ENCODE data around the gene MYEOV.

MYEOV gene

DNA sequence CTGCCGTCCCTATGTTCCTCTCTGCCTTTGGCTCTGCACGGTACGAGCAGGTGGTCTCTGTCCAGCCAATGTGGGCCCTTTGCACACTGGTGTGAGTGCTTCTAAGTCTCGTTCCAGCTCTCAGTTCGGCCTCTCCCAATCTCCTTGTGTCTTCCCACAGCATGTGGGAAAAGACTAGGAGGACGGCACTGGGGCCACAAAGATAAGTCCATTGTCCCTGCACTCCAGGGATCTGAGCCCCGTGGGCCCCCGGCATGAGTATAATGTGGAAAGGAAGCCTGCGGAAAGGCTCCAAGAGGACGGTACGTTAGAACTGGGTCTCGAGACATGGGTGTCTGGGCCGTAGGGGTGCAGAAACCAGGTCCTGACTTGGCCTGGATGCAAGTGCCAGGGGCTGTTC is 16.4 kb downstream of the MYEOV start:
- no peak overlapping the region for H4K8ac ChIP-seq (ENCODE audit: low read depth, low read length)
- no peak overlapping the region for H2BK15ac ChIP-seq (replicated peaks; ENCODE audit: low read depth)
- no peak overlapping the region for H2BK5ac ChIP-seq (ENCODE audit: low read length)
- H3K27ac ChIP-seq (ENCODE audit: low read depth, low read length): no peak overlapping the region
- no peaks in the 10 kb centered on the region for H3K27me3 ChIP-seq (ENCODE audit: insufficient read depth, low read length, poor library complexity)
- H2BK120ac ChIP-seq (ENCODE audit: low read depth, low read length): no peak overlapping the region
- H3K4me1 ChIP-seq (ENCODE audit: control insufficient read depth, low read depth, low read length): no peaks in the 10 kb centered on the region
- H3K36me3 ChIP-seq (ENCODE audit: control insufficient read depth, insufficient read depth, low read length): no peaks in the 10 kb centered on the region
- WGBS (ENCODE audit: extremely low coverage, insufficient coverage, low lambda C conversion rate): 100% methylated on average over 1 of the region's 13 CpGs
- H3K79me1 ChIP-seq (ENCODE audit: low read length): no peaks in the 10 kb centered on the region
- no peak overlapping the region for H2AK5ac ChIP-seq (ENCODE audit: low read length)
- no peak overlapping the region for H3K4me2 ChIP-seq (ENCODE audit: low read length)
- no peak overlapping the region for H3K4me3 ChIP-seq (ENCODE audit: low read length)
- no peak overlapping the region for H3K9ac ChIP-seq (ENCODE audit: low read length)
- no peaks in the 10 kb centered on the region for H3K79me2 ChIP-seq (ENCODE audit: control insufficient read depth, insufficient read depth, low read length)
- H3K23ac ChIP-seq (ENCODE audit: low read length): no peak overlapping the region
- no peak overlapping the region for H3K4ac ChIP-seq (ENCODE audit: low read depth, low read length)
- no peak overlapping the region for H3K56ac ChIP-seq (ENCODE audit: low read length)
- no peak overlapping the region for H3K18ac ChIP-seq (ENCODE audit: low read length)
- H4K5ac ChIP-seq (ENCODE audit: low read length): no peak overlapping the region
- no peak for DNase-seq

DNA sequence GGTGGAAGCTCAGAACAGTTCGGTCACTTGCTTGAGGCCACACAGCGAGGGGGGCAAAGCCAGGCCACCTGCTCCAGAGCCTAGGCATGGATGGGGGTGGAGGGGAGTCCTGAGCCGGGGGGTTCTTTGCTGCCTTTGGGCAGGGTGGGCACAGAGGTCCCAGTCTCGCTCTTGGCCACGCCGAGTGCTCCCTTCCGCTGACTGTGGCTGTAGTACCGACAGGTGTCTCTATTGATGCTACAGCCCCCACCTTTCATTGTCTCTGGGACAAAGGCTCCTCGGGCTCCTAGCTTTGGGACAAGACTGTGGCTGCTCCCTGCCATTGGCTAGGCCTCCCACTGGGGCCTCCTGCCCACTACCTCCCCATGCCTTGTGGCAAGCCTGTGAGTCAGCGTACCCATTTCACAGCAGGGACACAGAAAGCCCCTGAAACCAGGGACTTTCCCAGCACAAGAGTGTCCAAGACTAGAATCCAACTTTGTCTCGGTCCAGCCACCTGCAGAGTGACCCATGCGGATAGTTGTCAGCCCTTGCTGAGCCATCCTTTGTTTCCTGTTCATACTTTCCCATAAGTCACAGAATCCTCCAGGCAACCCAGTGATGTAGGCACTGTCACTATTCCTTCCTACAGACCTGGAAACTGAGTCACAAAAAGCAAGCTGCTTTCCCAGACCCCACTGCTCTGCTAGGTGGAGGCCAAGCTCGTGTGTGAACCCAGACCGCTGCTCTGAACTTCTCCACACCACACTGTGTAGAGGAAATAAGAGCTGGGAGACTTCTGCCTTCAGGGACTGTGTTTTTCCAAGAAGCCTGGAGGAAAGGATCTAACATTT is 17.2 kb downstream of the MYEOV start:
- no peak overlapping the region for H2BK5ac ChIP-seq (ENCODE audit: low read length)
- no peak overlapping the region for H2AK5ac ChIP-seq (ENCODE audit: low read length)
- H4K5ac ChIP-seq (ENCODE audit: low read length): no peak overlapping the region
- H3K36me3 ChIP-seq (ENCODE audit: control insufficient read depth, insufficient read depth, low read length): no peaks in the 10 kb centered on the region
- H3K79me1 ChIP-seq (ENCODE audit: low read length): no peaks in the 10 kb centered on the region
- H4K8ac ChIP-seq (ENCODE audit: low read depth, low read length): no peak overlapping the region
- H3K4me1 ChIP-seq (ENCODE audit: control insufficient read depth, low read depth, low read length): no peaks in the 10 kb centered on the region
- no peak overlapping the region for H3K56ac ChIP-seq (ENCODE audit: low read length)
- H3K23ac ChIP-seq (ENCODE audit: low read length): no peak overlapping the region
- no peak overlapping the region for H3K9ac ChIP-seq (ENCODE audit: low read length)
- no peak overlapping the region for H2BK15ac ChIP-seq (replicated peaks; ENCODE audit: low read depth)
- no peak overlapping the region for H3K4me3 ChIP-seq (ENCODE audit: low read length)
- no peak overlapping the region for H3K27ac ChIP-seq (ENCODE audit: low read depth, low read length)
- no peaks in the 10 kb centered on the region for H3K79me2 ChIP-seq (ENCODE audit: control insufficient read depth, insufficient read depth, low read length)
- no peaks in the 10 kb centered on the region for H3K27me3 ChIP-seq (ENCODE audit: insufficient read depth, low read length, poor library complexity)
- no peak overlapping the region for H3K18ac ChIP-seq (ENCODE audit: low read length)
- WGBS (ENCODE audit: extremely low coverage, insufficient coverage, low lambda C conversion rate): no CpG with 5 or more reads among the region's 14 CpGs
- no peak overlapping the region for H2BK120ac ChIP-seq (ENCODE audit: low read depth, low read length)
- H3K4ac ChIP-seq (ENCODE audit: low read depth, low read length): no peak overlapping the region
- H3K4me2 ChIP-seq (ENCODE audit: low read length): no peak overlapping the region
- DNase-seq: no peak

- Histone ChIP-seq H3K79me1 (ENCODE audit: low read length) (no peaks in the 10 kb centered on the region), H2BK15ac (replicated peaks; ENCODE audit: low read depth) (no peak overlapping the region), H3K4ac (ENCODE audit: low read depth, low read length) (no peak overlapping the region), H3K56ac (ENCODE audit: low read length) (no peak overlapping the region), H3K4me1 (ENCODE audit: control insufficient read depth, low read depth, low read length) (no peaks in the 10 kb centered on the region), H3K36me3 (ENCODE audit: control insufficient read depth, insufficient read depth, low read length) (no peaks in the 10 kb centered on the region), H2BK120ac (ENCODE audit: low read depth, low read length) (no peak overlapping the region), H3K23ac (ENCODE audit: low read length) (no peak overlapping the region), H4K8ac (ENCODE audit: low read depth, low read length) (no peak overlapping the region), H3K9ac (ENCODE audit: low read length) (no peak overlapping the region), H4K5ac (ENCODE audit: low read length) (no peak overlapping the region), H3K27ac (ENCODE audit: low read depth, low read length) (no peak overlapping the region), H2AK5ac (ENCODE audit: low read length) (no peak overlapping the region), H3K4me3 (ENCODE audit: low read length) (no peak overlapping the region), H3K4me2 (ENCODE audit: low read length) (no peak overlapping the region), H3K79me2 (ENCODE audit: control insufficient read depth, insufficient read depth, low read length) (no peaks in the 10 kb centered on the region), H3K27me3 (ENCODE audit: insufficient read depth, low read length, poor library complexity) (no peaks in the 10 kb centered on the region), H2BK5ac (ENCODE audit: low read length) (no peak overlapping the region), H3K18ac (ENCODE audit: low read length) (no peak overlapping the region)
- DNase-seq: no peak
- no CpG with 5 or more reads among the region's 14 CpGs for WGBS (ENCODE audit: extremely low coverage, insufficient coverage, low lambda C conversion rate)
These were observed 17.9 kb downstream of the MYEOV start for GRCh38 chr11:69311767-69312385.

GRCh38 chr11:69312453-69313404 is 18.8 kb downstream of the MYEOV start:
- Histone ChIP-seq H3K4me1 (ENCODE audit: control insufficient read depth, low read depth, low read length) (no peaks in the 10 kb centered on the region), H3K4ac (ENCODE audit: low read depth, low read length) (no peak overlapping the region), H3K27me3 (ENCODE audit: insufficient read depth, low read length, poor library complexity) (no peaks in the 10 kb centered on the region), H3K36me3 (ENCODE audit: control insufficient read depth, insufficient read depth, low read length) (no peaks in the 10 kb centered on the region), H3K9ac (ENCODE audit: low read length) (no peak overlapping the region), H2BK15ac (replicated peaks; ENCODE audit: low read depth) (no peak overlapping the region), H3K18ac (ENCODE audit: low read length) (no peak overlapping the region), H3K4me2 (ENCODE audit: low read length) (no peak overlapping the region), H3K79me1 (ENCODE audit: low read length) (no peaks in the 10 kb centered on the region), H3K27ac (ENCODE audit: low read depth, low read length) (no peak overlapping the region), H2BK120ac (ENCODE audit: low read depth, low read length) (no peak overlapping the region), H3K4me3 (ENCODE audit: low read length) (no peak overlapping the region), H3K56ac (ENCODE audit: low read length) (no peak overlapping the region), H3K23ac (ENCODE audit: low read length) (no peak overlapping the region), H4K5ac (ENCODE audit: low read length) (no peak overlapping the region), H3K79me2 (ENCODE audit: control insufficient read depth, insufficient read depth, low read length) (no peaks in the 10 kb centered on the region), H2BK5ac (ENCODE audit: low read length) (no peak overlapping the region), H2AK5ac (ENCODE audit: low read length) (no peak overlapping the region), H4K8ac (ENCODE audit: low read depth, low read length) (no peak overlapping the region)
- no CpG with 5 or more reads among the region's 15 CpGs for WGBS (ENCODE audit: extremely low coverage, insufficient coverage, low lambda C conversion rate)
- no peak for DNase-seq

DNA sequence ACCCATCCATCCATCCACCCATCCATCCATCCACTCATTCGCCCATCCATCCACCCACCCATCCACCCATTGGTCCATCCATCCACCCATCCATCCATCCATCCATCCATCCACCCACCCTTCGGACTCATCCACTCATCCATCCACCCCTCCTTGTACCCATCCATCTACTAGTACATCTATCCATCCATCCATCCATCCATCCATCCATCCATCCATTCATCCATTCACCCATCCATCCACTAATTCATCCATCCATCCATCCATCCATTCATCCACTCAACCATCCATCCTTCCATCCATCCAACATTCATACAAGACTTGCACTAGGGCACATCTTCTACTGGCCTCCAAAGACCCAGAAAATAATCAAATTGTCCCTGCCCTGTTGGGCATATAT is 20.0 kb downstream of the MYEOV start:
- Histone ChIP-seq H3K27ac (ENCODE audit: low read depth, low read length) (no peak overlapping the region), H3K9ac (ENCODE audit: low read length) (no peak overlapping the region), H3K36me3 (ENCODE audit: control insufficient read depth, insufficient read depth, low read length) (no peaks in the 10 kb centered on the region), H3K4me2 (ENCODE audit: low read length) (no peak overlapping the region), H3K4me3 (ENCODE audit: low read length) (no peak overlapping the region), H2BK5ac (ENCODE audit: low read length) (no peak overlapping the region), H3K4me1 (ENCODE audit: control insufficient read depth, low read depth, low read length) (no peaks in the 10 kb centered on the region), H3K4ac (ENCODE audit: low read depth, low read length) (no peak overlapping the region), H2BK120ac (ENCODE audit: low read depth, low read length) (no peak overlapping the region), H3K79me1 (ENCODE audit: low read length) (no peaks in the 10 kb centered on the region), H4K5ac (ENCODE audit: low read length) (no peak overlapping the region), H3K18ac (ENCODE audit: low read length) (no peak overlapping the region), H4K8ac (ENCODE audit: low read depth, low read length) (no peak overlapping the region), H2AK5ac (ENCODE audit: low read length) (no peak overlapping the region), H3K23ac (ENCODE audit: low read length) (no peak overlapping the region), H3K79me2 (ENCODE audit: control insufficient read depth, insufficient read depth, low read length) (no peaks in the 10 kb centered on the region), H2BK15ac (replicated peaks; ENCODE audit: low read depth) (no peak overlapping the region), H3K27me3 (ENCODE audit: insufficient read depth, low read length, poor library complexity) (no peaks in the 10 kb centered on the region), H3K56ac (ENCODE audit: low read length) (no peak overlapping the region)
- no peak for DNase-seq
- no CpG with 5 or more reads among the region's 2 CpGs for WGBS (ENCODE audit: extremely low coverage, insufficient coverage, low lambda C conversion rate)

Data from mesendoderm (in vitro differentiated cells).